HG03196 (cell line): Measurements from ENCODE around the gene CRAT.

ENCODE experiments used
- ATAC-seq: cut with Tn5 transposase; IDR thresholded peaks from one replicate; pipeline ENCODE4 v1.9.1; 2021; ENCODE audit not compliant: unreplicated experiment

The CRAT gene

GRCh38 chr9:129111528-129112151 is 1.0 kb upstream of the CRAT start:
- peak; percentile 6 for ATAC-seq

- peak; percentile 33 for ATAC-seq
Measured at GRCh38 chr9:129109952-129110739, 447 bp downstream of the CRAT start.

- no peak for ATAC-seq
Measured at GRCh38 chr9:129109537-129109903, 1.1 kb downstream of the CRAT start.

- no peak for ATAC-seq
Measured at GRCh38 chr9:129108805-129109536, 1.6 kb downstream of the CRAT start.

GRCh38 chr9:129108083-129108804 is 2.3 kb downstream of the CRAT start:
- ATAC-seq = no peak

GRCh38 chr9:129107651-129108050 is 2.9 kb downstream of the CRAT start:
- ATAC-seq = no peak

GRCh38 chr9:129105857-129106694 is 4.5 kb downstream of the CRAT start:
- no peak for ATAC-seq

GRCh38 chr9:129104051-129104450 is 6.5 kb downstream of the CRAT start:
- ATAC-seq = no peak

- ATAC-seq = no peak
Measured at GRCh38 chr9:129103595-129103965, 7.0 kb downstream of the CRAT start.

GRCh38 chr9:129102791-129103594 is 7.6 kb downstream of the CRAT start:
- ATAC-seq = no peak

- no peak for ATAC-seq
Measured at GRCh38 chr9:129102095-129102525, 8.5 kb downstream of the CRAT start.

GRCh38 chr9:129101279-129101678 is 9.3 kb downstream of the CRAT start:
- ATAC-seq = no peak

GRCh38 chr9:129100383-129101169 is 10.0 kb downstream of the CRAT start:
- ATAC-seq = no peak

- ATAC-seq = no peak
Measured at GRCh38 chr9:129098328-129098727, 12.3 kb downstream of the CRAT start.

GRCh38 chr9:129097671-129098306 is 12.8 kb downstream of the CRAT start:
- ATAC-seq = no peak

- ATAC-seq = no peak
Measured at GRCh38 chr9:129095908-129096307, 14.7 kb downstream of the CRAT start.

- no peak for ATAC-seq
Measured at GRCh38 chr9:129095170-129095667, 15.4 kb downstream of the CRAT start.
